GM23248 (cell line): ENCODE data around the gene RNASE11.

Experiments used
- EZH2 ChIP-seq: fragments of 200-600 bp; sonication (generic); IDR thresholded peaks from 2 replicates; pipeline ENCODE4 v1.6.1; 2018; ENCODE audit warnings: antibody characterized with exemption, mild to moderate bottlenecking; ENCODE audit not compliant: insufficient read depth, poor library complexity, severe bottlenecking
- EZH2phosphoT487 ChIP-seq: fragments of 200-600 bp; sonication (generic); IDR thresholded peaks from 2 replicates; pipeline ENCODE4 v1.6.1; 2018; ENCODE audit warnings: antibody characterized with exemption, moderate library complexity, mild to moderate bottlenecking, low read depth; ENCODE audit not compliant: insufficient read depth

GRCh38 chr14:20614038-20614840 lies 26.4 kb upstream of the RNASE11 start:
- TF ChIP-seq EZH2 (no peak), EZH2phosphoT487 (no peak)
